Thyroid gland (tissue), 4 donors: ENCODE data around the gene ANXA6. TPM values are rescaled to one million over a fixed set of nuclear protein-coding genes. Genes with fewer than 3 reads are reported as not detected.

Experiments
- DNase-seq, 2 donors: peaks; one replicate each; pipeline ENCODE4 v3.0.0-alpha.2; 2019
- H3K27ac ChIP-seq, 3 donors: fragments of 200-600 bp; sonication (generic); 1 replicate in 2 of 3; 2 replicates in 1 of 3; pipeline ENCODE4 v1.5.1; 2016 to 2019; ENCODE audit warnings: mild to moderate bottlenecking in 1 of 3, moderate library complexity in 1 of 3
- H3K27me3 ChIP-seq: fragments of 200-600 bp; sonication (generic); one replicate; pipeline ENCODE4 v1.5.1; 2019
- H3K36me3 ChIP-seq, 2 donors: fragments of 200-600 bp; sonication (generic); one replicate each; pipeline ENCODE4 v1.5.1; 2016 to 2019
- H3K4me1 ChIP-seq, 2 donors: fragments of 200-600 bp; sonication (generic); one replicate each; pipeline ENCODE4 v1.5.1; 2017 to 2019
- H3K4me3 ChIP-seq, 3 donors: fragments of 200-600 bp; sonication (generic); replicated peaks in 1 of 3; 1 replicate in 2 of 3; 2 replicates in 1 of 3; pipeline ENCODE4 v1.5.1; 2016; ENCODE audit warnings: mild to moderate bottlenecking in 1 of 3
- H3K9me3 ChIP-seq: fragments of 200-600 bp; sonication (generic); one replicate; pipeline ENCODE4 v1.5.1; 2017
- POLR2A ChIP-seq, 2 donors: fragments of 450-650 bp; IDR thresholded peaks; one replicate each; pipeline ENCODE4 v1.6.1; 2017; ENCODE audit warnings: antibody characterized with exemption in 2 of 2, mild to moderate bottlenecking in 2 of 2, moderate library complexity in 1 of 2
- WGBS, 2 donors: methylation state at CpG; one replicate each; pipeline ENCODE4 v1.1.5; 2017; 5-methylcytosine and 5-hydroxymethylcytosine counted together
- intact Hi-C: fragments of 100-400 bp; cut with DNase I; formaldehyde crosslinking; loops from one replicate; pipeline ENCODE4 v1.15.1; 2023
- total RNA-seq, 4 donors: library from RNA; depleted of rRNA; stranded (reverse); fragments of >200 nt; gene quantifications; one replicate each; pipeline ENCODE4 v1.2.3, GENCODE V29; 2016
- TF ChIP-seq, protein P1 (sequence below), 6 experiments: fragments of 200-600 bp in 3 of 6; fragments of 450-650 bp in 3 of 6; sonication (generic) in 3 of 6; IDR thresholded peaks; one replicate each; pipeline ENCODE4 v1.5.1; 2016 to 2019; ENCODE audit warnings: antibody characterized with exemption in 6 of 6, mild to moderate bottlenecking in 2 of 6, inconsistent platforms in 1 of 6, moderate library complexity in 1 of 6

Gene ANXA6
- total RNA-seq, 4 donors from 2014 or later = 122 to 283 (median 180) TPM

DNA sequence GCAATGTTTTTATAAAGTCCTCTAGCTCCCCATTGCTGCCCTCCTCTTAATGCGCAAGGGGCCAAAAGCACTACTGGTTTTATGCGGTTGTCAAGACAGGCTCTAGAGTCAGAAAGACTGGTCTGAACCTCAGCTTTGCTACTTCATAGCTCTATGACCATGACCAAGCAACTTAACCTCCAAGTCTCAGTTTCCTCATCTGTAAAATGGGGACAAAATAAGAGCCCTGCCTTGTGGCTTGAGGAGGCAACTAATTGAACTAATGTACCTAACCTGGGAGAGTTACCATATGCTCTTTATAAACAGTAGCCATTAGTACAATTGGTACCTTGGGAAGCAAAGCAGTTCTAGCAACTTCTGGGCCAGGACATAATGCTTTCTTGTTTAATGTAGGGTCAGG is 36.5 kb downstream of the ANXA6 start:
- Histone ChIP-seq H3K4me1 (peaks cover 7 to 35% of the 10 kb centered on the region in 2 donors), H3K27me3 (no peaks in the 10 kb centered on the region), H3K27ac (peak overlapping the region; percentile 41 to 61 (median 60)), H3K9me3 (no peaks in the 10 kb centered on the region), H3K36me3 (peaks cover 24 to 28% of the 10 kb centered on the region in 2 donors), H3K4me3 (no peak overlapping the region)
- intact Hi-C loops = no loop called here
- TF ChIP-seq, protein P1, sequence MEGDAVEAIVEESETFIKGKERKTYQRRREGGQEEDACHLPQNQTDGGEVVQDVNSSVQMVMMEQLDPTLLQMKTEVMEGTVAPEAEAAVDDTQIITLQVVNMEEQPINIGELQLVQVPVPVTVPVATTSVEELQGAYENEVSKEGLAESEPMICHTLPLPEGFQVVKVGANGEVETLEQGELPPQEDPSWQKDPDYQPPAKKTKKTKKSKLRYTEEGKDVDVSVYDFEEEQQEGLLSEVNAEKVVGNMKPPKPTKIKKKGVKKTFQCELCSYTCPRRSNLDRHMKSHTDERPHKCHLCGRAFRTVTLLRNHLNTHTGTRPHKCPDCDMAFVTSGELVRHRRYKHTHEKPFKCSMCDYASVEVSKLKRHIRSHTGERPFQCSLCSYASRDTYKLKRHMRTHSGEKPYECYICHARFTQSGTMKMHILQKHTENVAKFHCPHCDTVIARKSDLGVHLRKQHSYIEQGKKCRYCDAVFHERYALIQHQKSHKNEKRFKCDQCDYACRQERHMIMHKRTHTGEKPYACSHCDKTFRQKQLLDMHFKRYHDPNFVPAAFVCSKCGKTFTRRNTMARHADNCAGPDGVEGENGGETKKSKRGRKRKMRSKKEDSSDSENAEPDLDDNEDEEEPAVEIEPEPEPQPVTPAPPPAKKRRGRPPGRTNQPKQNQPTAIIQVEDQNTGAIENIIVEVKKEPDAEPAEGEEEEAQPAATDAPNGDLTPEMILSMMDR (IDR thresholded peaks at IDR 0.05) = no peak
- TF ChIP-seq POLR2A (IDR thresholded peaks at IDR 0.05) = no peak
- WGBS, 2 donors = 98% methylated on average over 2 of the region's 2 CpGs
- DNase-seq = no peak

DNA sequence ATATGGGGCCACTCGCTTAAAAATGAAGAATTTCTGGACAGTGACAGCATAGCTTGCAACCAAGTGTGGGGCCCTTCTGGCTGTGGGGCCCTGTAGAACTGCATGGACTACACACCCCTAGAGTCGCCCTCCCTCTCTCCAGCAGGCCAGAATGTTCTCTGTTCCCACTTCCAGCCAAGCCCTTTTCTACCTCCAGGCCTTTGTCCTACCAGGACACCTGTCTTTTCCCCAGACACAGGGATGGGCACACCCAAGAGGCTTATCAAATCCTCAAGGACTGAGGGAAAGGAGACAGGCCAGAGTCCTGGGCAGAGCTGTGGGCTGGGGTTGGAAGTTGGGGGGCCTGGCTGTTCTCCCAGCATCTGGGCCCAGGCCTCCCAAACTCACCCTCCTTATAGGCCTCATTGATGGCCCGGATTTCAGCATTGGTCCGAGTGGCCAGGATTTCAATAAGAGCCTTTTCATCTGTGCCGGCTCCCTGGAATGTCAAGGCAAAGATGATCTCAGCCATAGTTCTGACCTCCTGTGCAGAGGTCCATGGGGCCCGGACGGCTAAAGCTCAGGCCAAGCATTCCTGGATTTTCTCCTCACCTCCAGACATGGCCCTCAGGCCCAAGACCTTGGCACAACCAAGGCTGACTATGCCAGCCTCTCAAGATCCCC is 38.5 kb downstream of the ANXA6 start:
- H3K4me1 ChIP-seq = peaks cover 5 to 25% of the 10 kb centered on the region in 2 donors
- H3K27ac ChIP-seq = peak overlapping the region; percentile 73 to 85 (median 81)
- TF ChIP-seq, protein P1 (IDR thresholded peaks at IDR 0.05) = no peak
- no peak for TF ChIP-seq POLR2A (IDR thresholded peaks at IDR 0.05)

DNA sequence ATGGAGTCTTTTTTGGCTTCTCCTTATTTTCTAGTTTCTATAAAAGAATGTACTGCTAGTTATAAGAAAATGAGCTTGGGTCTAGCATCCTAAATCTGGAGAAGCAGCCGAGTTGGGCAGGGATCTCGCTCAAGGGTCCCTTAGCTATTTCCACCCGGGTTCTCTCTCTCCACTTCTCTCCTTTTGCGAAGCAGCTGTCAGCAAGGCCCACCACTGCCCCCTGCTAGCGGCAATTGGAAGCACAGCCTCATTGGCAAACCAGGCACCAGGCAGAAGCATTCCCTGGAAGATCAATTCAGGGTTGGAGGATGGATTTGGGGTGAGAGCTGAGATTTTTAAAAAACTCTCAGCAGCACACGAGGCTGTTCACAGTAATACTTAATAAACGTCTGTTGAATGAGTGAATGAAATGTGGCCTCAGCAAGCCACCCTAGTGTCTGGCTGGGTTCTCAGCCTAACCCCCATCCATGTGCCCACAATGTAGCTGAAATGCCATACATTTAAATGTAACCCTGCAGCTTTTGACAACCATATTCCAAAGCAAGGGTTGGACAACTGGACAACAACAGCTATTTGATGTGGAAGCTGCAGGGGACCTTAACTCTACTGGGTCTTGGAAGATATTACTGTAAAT is 42.2 kb downstream of the ANXA6 start:
- intact Hi-C loops = no loop called here
- Histone ChIP-seq H3K9me3 (no peaks in the 10 kb centered on the region), H3K4me3 (no peak overlapping the region), H3K27me3 (no peaks in the 10 kb centered on the region), H3K36me3 (peaks cover 4 to 12% of the 10 kb centered on the region in 2 donors), H3K4me1 (peaks cover 4 to 10% of the 10 kb centered on the region in 2 donors), H3K27ac (peak overlapping the region in 1 of 3 donors; percentile 14)
- peak; percentile 76 to 79 for DNase-seq
- 4 to 5% methylated on average over 7 of the region's 7 CpGs for WGBS, 2 donors
- TF ChIP-seq, protein P1 (IDR thresholded peaks at IDR 0.05) = peak; percentile 80 to 97 (median 94)
- no peak for TF ChIP-seq POLR2A (IDR thresholded peaks at IDR 0.05)

More for the DNA sequence above, 38.5 kb downstream of the ANXA6 start:
- Histone ChIP-seq H3K27me3 (no peaks in the 10 kb centered on the region), H3K36me3 (peaks cover 22 to 24% of the 10 kb centered on the region in 2 donors), H3K4me3 (no peak overlapping the region), H3K9me3 (no peaks in the 10 kb centered on the region)
- intact Hi-C loops = loop anchor here (2.0 kb wide), 1 partner anchor 68 kb away; no protein-coding TSS in a partner anchor
- WGBS, 2 donors = 92 to 94% methylated on average over 7 of the region's 7 CpGs
- DNase-seq = no peak

DNA sequence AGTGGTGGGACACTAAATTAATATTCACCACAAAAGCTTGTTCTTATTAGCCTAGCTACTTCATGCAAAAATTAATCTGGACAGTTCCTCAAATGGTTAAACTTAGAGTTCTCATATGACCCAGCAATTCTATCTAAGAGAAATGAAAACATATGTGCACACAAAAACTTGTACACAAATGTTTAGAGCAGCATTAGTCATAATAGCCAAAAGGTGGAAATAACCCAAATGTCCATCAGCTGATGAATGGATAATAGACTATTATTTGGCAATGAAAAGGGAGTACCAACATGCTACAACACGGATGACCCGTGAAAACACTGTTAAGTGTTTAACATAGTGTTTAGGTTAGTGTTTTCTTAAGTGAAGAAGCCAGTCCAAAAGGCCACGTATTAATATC is 43.9 kb downstream of the ANXA6 start:
- Histone ChIP-seq H3K9me3 (no peaks in the 10 kb centered on the region), H3K27me3 (no peaks in the 10 kb centered on the region), H3K27ac (no peak overlapping the region), H3K4me3 (no peak overlapping the region), H3K4me1 (peaks cover 3% of the 10 kb centered on the region in 2 donors), H3K36me3 (peaks cover 0 to 23% of the 10 kb centered on the region in 2 donors)
- intact Hi-C loops = no loop called here
- DNase-seq = no peak
- TF ChIP-seq, protein P1 (IDR thresholded peaks at IDR 0.05) = no peak
- no peak for TF ChIP-seq POLR2A (IDR thresholded peaks at IDR 0.05)
- 78 to 82% methylated on average over 3 of the region's 3 CpGs for WGBS, 2 donors

DNA sequence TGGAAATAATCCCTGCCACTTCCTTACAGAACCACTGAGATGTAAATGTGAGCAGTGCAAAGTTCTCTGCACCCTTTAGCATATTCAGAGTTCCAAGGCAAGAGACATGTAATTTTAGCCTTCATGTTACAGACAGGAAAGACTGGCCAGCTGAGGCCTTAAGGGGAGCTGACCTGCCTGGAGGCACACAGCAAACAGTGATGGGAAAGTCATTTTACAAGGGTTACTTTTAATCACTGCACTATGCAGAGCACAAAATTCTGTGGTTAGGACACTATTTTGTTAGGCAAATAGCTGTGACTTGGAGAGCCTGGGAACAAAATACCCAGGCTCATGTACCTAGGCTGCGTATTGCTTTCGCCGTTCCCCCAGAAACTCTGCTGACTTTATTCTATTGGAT is 46.6 kb downstream of the ANXA6 start:
- H3K36me3 ChIP-seq = peaks cover 0 to 26% of the 10 kb centered on the region in 2 donors
- H3K4me3 ChIP-seq = no peak overlapping the region
- DNase-seq = no peak
- no peaks in the 10 kb centered on the region for H3K9me3 ChIP-seq
- H3K4me1 ChIP-seq = peaks cover 15 to 24% of the 10 kb centered on the region in 2 donors
- intact Hi-C loops = no loop called here
- TF ChIP-seq POLR2A (IDR thresholded peaks at IDR 0.05) = no peak
- TF ChIP-seq, protein P1 (IDR thresholded peaks at IDR 0.05) = no peak
- no peaks in the 10 kb centered on the region for H3K27me3 ChIP-seq
- H3K27ac ChIP-seq = no peak overlapping the region
- WGBS, 2 donors = 100% methylated on average over 3 of the region's 3 CpGs
